ENCODE data around the gene IL4I1. TPM values are rescaled to one million over a fixed set of nuclear protein-coding genes. Genes with fewer than 3 reads are reported as not detected.
A peak's percentile ranks its signal among the peaks of the same experiment; 100 is the strongest.

The IL4I1 gene
- total RNA-seq, 1 experiment from 2014 or later: 8.2 TPM

GRCh38 chr19:49889687-49890348, 6.9 kb downstream of the IL4I1 start:
- BruUV-seq (replicated peaks): no TSS peak
- TF ChIP-seq CTCF (IDR thresholded peaks at IDR 0.05; ENCODE audit: unreplicated experiment): no peak
- Mint-ChIP-seq H3K4me1 (ENCODE audit: low read depth, unreplicated experiment) (no peaks in the 10 kb centered on the region), H3K27ac (ENCODE audit: unreplicated experiment) (no peak overlapping the region), H3K27me3 (ENCODE audit: unreplicated experiment) (peaks cover 17% of the 10 kb centered on the region), H3K4me3 (ENCODE audit: low read depth, unreplicated experiment) (no peak overlapping the region), H3K9me3 (ENCODE audit: low read depth, unreplicated experiment) (no peaks in the 10 kb centered on the region), H3K36me3 (ENCODE audit: insufficient read depth, unreplicated experiment) (peaks cover 27% of the 10 kb centered on the region)
- DNase-seq: no peak
- intact Hi-C loops (cut with micrococcal nuclease; ENCODE audit: unreplicated experiment): no loop called here
- CTCF ChIA-PET: interaction anchor here (0.7 kb wide), 1 partner anchor 1732 kb away, joined by 10 read pairs; no protein-coding TSS in a partner anchor

GRCh38 chr19:49889038-49889686, 7.5 kb downstream of the IL4I1 start:
- no peak for TF ChIP-seq CTCF (IDR thresholded peaks at IDR 0.05; ENCODE audit: unreplicated experiment)
- no peaks in the 10 kb centered on the region for H3K9me3 Mint-ChIP-seq (ENCODE audit: low read depth, unreplicated experiment)
- intact Hi-C loops (cut with micrococcal nuclease; ENCODE audit: unreplicated experiment): no loop called here
- no peak overlapping the region for H3K4me3 Mint-ChIP-seq (ENCODE audit: low read depth, unreplicated experiment)
- H3K36me3 Mint-ChIP-seq (ENCODE audit: insufficient read depth, unreplicated experiment): peaks cover 23% of the 10 kb centered on the region
- H3K4me1 Mint-ChIP-seq (ENCODE audit: low read depth, unreplicated experiment): no peaks in the 10 kb centered on the region
- H3K27ac Mint-ChIP-seq (ENCODE audit: unreplicated experiment): peak overlapping the region; percentile 65
- DNase-seq: no peak
- peaks cover 17% of the 10 kb centered on the region for H3K27me3 Mint-ChIP-seq (ENCODE audit: unreplicated experiment)
- BruUV-seq (replicated peaks): no TSS peak
- CTCF ChIA-PET: no interaction called here

- CTCF ChIA-PET: interaction anchor here (0.6 kb wide), 1 partner anchor 109 kb away, joined by 5 read pairs; no protein-coding TSS in a partner anchor
- no peak for TF ChIP-seq CTCF (IDR thresholded peaks at IDR 0.05; ENCODE audit: unreplicated experiment)
- H3K27me3 Mint-ChIP-seq (ENCODE audit: unreplicated experiment): peaks cover 17% of the 10 kb centered on the region
- intact Hi-C loops (cut with micrococcal nuclease; ENCODE audit: unreplicated experiment): no loop called here
- H3K36me3 Mint-ChIP-seq (ENCODE audit: insufficient read depth, unreplicated experiment): peaks cover 23% of the 10 kb centered on the region
- no peak for DNase-seq
- no TSS peak for BruUV-seq (replicated peaks)
- H3K27ac Mint-ChIP-seq (ENCODE audit: unreplicated experiment): peak overlapping the region; percentile 65
- no peaks in the 10 kb centered on the region for H3K9me3 Mint-ChIP-seq (ENCODE audit: low read depth, unreplicated experiment)
- no peak overlapping the region for H3K4me3 Mint-ChIP-seq (ENCODE audit: low read depth, unreplicated experiment)
- no peaks in the 10 kb centered on the region for H3K4me1 Mint-ChIP-seq (ENCODE audit: low read depth, unreplicated experiment)
Measured at GRCh38 chr19:49888510-49888824, 8.2 kb downstream of the IL4I1 start.

GRCh38 chr19:49887665-49888509, 8.8 kb downstream of the IL4I1 start:
- peaks cover 11% of the 10 kb centered on the region for H3K27me3 Mint-ChIP-seq (ENCODE audit: unreplicated experiment)
- peak overlapping the region; percentile 65 for H3K27ac Mint-ChIP-seq (ENCODE audit: unreplicated experiment)
- TF ChIP-seq CTCF (IDR thresholded peaks at IDR 0.05; ENCODE audit: unreplicated experiment): no peak
- H3K9me3 Mint-ChIP-seq (ENCODE audit: low read depth, unreplicated experiment): no peaks in the 10 kb centered on the region
- no peak for DNase-seq
- intact Hi-C loops (cut with micrococcal nuclease; ENCODE audit: unreplicated experiment): no loop called here
- H3K36me3 Mint-ChIP-seq (ENCODE audit: insufficient read depth, unreplicated experiment): peaks cover 23% of the 10 kb centered on the region
- no peak overlapping the region for H3K4me3 Mint-ChIP-seq (ENCODE audit: low read depth, unreplicated experiment)
- no TSS peak for BruUV-seq (replicated peaks)
- CTCF ChIA-PET: interaction anchor here (0.6 kb wide), 2 partner anchors 35 to 108 kb away, joined by 5 read pairs; no protein-coding TSS in a partner anchor
- no peaks in the 10 kb centered on the region for H3K4me1 Mint-ChIP-seq (ENCODE audit: low read depth, unreplicated experiment)

Data from Calu3 (cell line).